Panc1 (cell line): ENCODE data around the gene LIX1L. TPM values are rescaled to one million over a fixed set of nuclear protein-coding genes. Genes with fewer than 3 reads are reported as not detected.

Experiments used
- ATAC-seq: fragments of 200-7000 bp; cut with Tn5 transposase; 2 replicates; pipeline ENCODE4 v1.9.1; 2020; ENCODE audit warnings: mild to moderate bottlenecking, moderate library complexity
- BruUV-seq: library from RNA; stranded (reverse); fragments of 400-500 nt; replicated peaks from 2 replicates; lab custom pipeline; 2021; lab: Mats Ljungman, UMichigan
- CTCF ChIA-PET: fragments of 300-600 bp; sonication (Branson Sonifier 250); formaldehyde crosslinking; loops from one replicate; lab custom pipeline; 2022; ENCODE audit warnings: antibody characterized with exemption; lab: Charles Lee
- POLR2A ChIA-PET: fragments of 300-600 bp; sonication (Branson Sonifier 250); formaldehyde crosslinking; loops from one replicate; lab custom pipeline; 2022; ENCODE audit warnings: antibody characterized with exemption; lab: Charles Lee
- DNase-seq: peaks from one replicate; pipeline ENCODE4 v3.0.0-alpha.2; 2010; ENCODE audit warnings: low read depth, low spot score
- H3K27ac ChIP-seq: 2 replicates; pipeline ENCODE4 v1.5.1; 2011; ENCODE audit warnings: mild to moderate bottlenecking, low read length, inconsistent platforms
- H3K27me3 ChIP-seq: fragments of 200-500 bp; sonication (Bioruptor generic); 2 replicates; pipeline ENCODE4 v1.6.0; 2014; ENCODE audit warnings: low read length, inconsistent platforms; ENCODE audit not compliant: control insufficient read depth, insufficient read depth
- H3K36me3 ChIP-seq: fragments of 200-500 bp; sonication (Bioruptor generic); 2 replicates; pipeline ENCODE4 v1.5.1; 2014; ENCODE audit warnings: inconsistent platforms, mild to moderate bottlenecking, low read length, moderate library complexity; ENCODE audit not compliant: control insufficient read depth, insufficient read depth
- H3K4me1 ChIP-seq: 2 replicates; pipeline ENCODE4 v1.5.1; 2011; ENCODE audit warnings: inconsistent platforms, mild to moderate bottlenecking, low read length, moderate library complexity; ENCODE audit not compliant: control insufficient read depth, insufficient read depth
- H3K4me3 ChIP-seq, 2 experiments: 2 replicates each; pipeline ENCODE4 v1.5.1; 2011 to 2012; ENCODE audit warnings: low read depth in 2 of 2, low read length in 2 of 2, mild to moderate bottlenecking in 2 of 2, inconsistent platforms in 1 of 2, moderate library complexity in 1 of 2
- H3K9me3 ChIP-seq: fragments of 200-500 bp; sonication (Bioruptor generic); 2 replicates; pipeline ENCODE4 v1.5.1; 2014; ENCODE audit warnings: low read depth, mild to moderate bottlenecking, inconsistent platforms, low read length, moderate library complexity; ENCODE audit not compliant: control insufficient read depth, insufficient read depth
- POLR2AphosphoS5 ChIP-seq: IDR thresholded peaks from 2 replicates; pipeline ENCODE4 v1.6.1; 2012; ENCODE audit warnings: mild to moderate bottlenecking, low read depth, low read length, moderate library complexity
- SIN3A ChIP-seq: IDR thresholded peaks from 2 replicates; pipeline ENCODE4 v1.6.1; 2012; ENCODE audit warnings: low read depth, mild to moderate bottlenecking, low read length, moderate library complexity, borderline replicate concordance; ENCODE audit not compliant: insufficient read depth
- TCF7L2 ChIP-seq: IDR thresholded peaks from 2 replicates; pipeline ENCODE4 v1.6.1; 2011; ENCODE audit warnings: mild to moderate bottlenecking, low read depth, low read length, inconsistent platforms
- in situ Hi-C: cut with HindIII; loops from 2 replicates; pipeline ENCODE4 v1.10.0; 2016; ENCODE audit warnings: low sequenced_read_pairs, low pct_unique_long_range_greater_than_20kb
- intact Hi-C: fragments of 100-400 bp; cut with micrococcal nuclease; formaldehyde crosslinking; loops from one replicate; pipeline ENCODE4 v1.10.0; 2022; ENCODE audit not compliant: unreplicated experiment
- total RNA-seq: library from RNA; stranded (reverse); gene quantifications from one replicate; pipeline ENCODE4 v1.2.1, GENCODE V29; 2021; ENCODE audit not compliant: unreplicated experiment
- TF ChIP-seq, protein P1 (sequence below): fragments of 450-650 bp; IDR thresholded peaks from 2 replicates; pipeline ENCODE4 v1.5.1; 2017; ENCODE audit warnings: mild to moderate bottlenecking
- TF ChIP-seq, protein P2 (sequence below), 2 experiments: IDR thresholded peaks; 2 replicates each; pipeline ENCODE4 v1.6.1; 2011 to 2012; ENCODE audit warnings: low read depth in 2 of 2, control low read depth in 1 of 2, low read length in 1 of 2, mild to moderate bottlenecking in 1 of 2, moderate library complexity in 1 of 2; ENCODE audit not compliant: insufficient read depth in 1 of 2

Gene LIX1L
- total RNA-seq, 1 experiment from 2014 or later, result 23.3 TPM

DNA sequence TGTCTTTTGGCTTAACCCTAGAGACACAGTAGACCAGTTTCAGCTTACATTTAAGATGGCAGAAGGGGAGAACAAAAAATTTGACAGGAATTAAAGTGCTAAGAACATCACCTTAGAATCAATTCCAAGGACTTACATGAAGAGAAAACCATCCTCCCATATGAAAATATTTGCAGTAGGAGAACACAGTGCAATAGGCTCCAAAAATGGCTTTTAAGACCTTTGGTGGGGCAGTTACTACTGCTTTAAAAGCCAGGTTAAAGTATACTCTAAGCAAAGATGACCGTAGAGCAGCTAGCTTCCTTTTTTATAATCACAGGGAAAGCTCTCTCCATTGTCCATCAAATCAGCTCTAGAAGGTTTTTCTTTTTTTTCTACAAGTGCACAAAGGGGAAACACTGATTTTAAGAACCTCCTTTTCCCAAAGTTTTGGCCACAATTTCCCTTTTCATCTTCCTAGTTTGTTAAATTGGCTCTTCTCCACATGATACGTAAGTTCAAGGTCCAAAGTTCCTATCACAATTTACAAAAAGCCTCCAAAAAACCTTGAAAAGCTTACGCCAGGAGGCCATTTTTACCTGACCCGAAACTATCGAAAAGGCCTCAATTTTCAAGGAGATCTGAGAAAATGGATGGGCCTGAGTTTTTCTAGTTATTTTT, 35.3 kb upstream of the LIX1L start:
- H3K4me3 ChIP-seq, result no peak overlapping the region
- in situ Hi-C loops, result no loop called here
- CTCF ChIA-PET, result no interaction called here

DNA sequence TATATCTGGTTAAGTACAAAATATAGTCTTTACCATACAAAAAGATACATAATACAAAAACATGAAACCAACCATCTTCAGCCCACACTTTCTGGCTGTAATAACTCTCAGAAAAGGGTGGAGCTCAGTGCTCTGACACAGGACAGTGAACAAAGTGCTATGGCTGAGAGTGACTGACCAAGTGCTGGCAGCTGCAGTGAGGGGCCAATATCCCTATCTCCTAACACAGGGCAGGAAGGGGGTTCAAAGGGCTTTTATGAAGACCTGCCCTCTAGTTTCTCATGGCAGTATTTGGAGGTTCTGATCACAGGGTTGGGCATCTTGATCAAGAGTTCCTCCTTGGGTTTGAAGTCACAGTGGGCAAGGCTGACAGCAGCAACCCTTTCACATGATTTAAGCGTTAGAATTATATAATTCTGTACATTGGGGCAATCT, 34.7 kb upstream of the LIX1L start:
- ChIA-PET CTCF (no interaction called here), POLR2A (no interaction called here)
- DNase-seq, result no peak
- no TSS peak for BruUV-seq
- Histone ChIP-seq H3K27me3 (no peaks in the 10 kb centered on the region; the same call in 1 of the 2 replicates), H3K4me3 (no peak overlapping the region), H3K36me3 (peaks cover 2% of the 10 kb centered on the region; the same call in 1 of the 2 replicates), H3K9me3 (no peaks in the 10 kb centered on the region), H3K4me1 (peaks cover 12% of the 10 kb centered on the region), H3K27ac (no peak overlapping the region)
- ATAC-seq, result no peak
- intact Hi-C loops, result no loop called here
- in situ Hi-C loops, result no loop called here
- TF ChIP-seq, protein P1, sequence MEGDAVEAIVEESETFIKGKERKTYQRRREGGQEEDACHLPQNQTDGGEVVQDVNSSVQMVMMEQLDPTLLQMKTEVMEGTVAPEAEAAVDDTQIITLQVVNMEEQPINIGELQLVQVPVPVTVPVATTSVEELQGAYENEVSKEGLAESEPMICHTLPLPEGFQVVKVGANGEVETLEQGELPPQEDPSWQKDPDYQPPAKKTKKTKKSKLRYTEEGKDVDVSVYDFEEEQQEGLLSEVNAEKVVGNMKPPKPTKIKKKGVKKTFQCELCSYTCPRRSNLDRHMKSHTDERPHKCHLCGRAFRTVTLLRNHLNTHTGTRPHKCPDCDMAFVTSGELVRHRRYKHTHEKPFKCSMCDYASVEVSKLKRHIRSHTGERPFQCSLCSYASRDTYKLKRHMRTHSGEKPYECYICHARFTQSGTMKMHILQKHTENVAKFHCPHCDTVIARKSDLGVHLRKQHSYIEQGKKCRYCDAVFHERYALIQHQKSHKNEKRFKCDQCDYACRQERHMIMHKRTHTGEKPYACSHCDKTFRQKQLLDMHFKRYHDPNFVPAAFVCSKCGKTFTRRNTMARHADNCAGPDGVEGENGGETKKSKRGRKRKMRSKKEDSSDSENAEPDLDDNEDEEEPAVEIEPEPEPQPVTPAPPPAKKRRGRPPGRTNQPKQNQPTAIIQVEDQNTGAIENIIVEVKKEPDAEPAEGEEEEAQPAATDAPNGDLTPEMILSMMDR, result no peak
- TF ChIP-seq, protein P2, sequence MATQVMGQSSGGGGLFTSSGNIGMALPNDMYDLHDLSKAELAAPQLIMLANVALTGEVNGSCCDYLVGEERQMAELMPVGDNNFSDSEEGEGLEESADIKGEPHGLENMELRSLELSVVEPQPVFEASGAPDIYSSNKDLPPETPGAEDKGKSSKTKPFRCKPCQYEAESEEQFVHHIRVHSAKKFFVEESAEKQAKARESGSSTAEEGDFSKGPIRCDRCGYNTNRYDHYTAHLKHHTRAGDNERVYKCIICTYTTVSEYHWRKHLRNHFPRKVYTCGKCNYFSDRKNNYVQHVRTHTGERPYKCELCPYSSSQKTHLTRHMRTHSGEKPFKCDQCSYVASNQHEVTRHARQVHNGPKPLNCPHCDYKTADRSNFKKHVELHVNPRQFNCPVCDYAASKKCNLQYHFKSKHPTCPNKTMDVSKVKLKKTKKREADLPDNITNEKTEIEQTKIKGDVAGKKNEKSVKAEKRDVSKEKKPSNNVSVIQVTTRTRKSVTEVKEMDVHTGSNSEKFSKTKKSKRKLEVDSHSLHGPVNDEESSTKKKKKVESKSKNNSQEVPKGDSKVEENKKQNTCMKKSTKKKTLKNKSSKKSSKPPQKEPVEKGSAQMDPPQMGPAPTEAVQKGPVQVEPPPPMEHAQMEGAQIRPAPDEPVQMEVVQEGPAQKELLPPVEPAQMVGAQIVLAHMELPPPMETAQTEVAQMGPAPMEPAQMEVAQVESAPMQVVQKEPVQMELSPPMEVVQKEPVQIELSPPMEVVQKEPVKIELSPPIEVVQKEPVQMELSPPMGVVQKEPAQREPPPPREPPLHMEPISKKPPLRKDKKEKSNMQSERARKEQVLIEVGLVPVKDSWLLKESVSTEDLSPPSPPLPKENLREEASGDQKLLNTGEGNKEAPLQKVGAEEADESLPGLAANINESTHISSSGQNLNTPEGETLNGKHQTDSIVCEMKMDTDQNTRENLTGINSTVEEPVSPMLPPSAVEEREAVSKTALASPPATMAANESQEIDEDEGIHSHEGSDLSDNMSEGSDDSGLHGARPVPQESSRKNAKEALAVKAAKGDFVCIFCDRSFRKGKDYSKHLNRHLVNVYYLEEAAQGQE (IDR thresholded peaks at IDR 0.05; ENCODE audit: insufficient read depth in 1 of 2, low read depth in 2 of 2, low read length in 1 of 2), result no peak
- no peak for TF ChIP-seq SIN3A
- TF ChIP-seq TCF7L2, result no peak
- no peak for TF ChIP-seq POLR2AphosphoS5

More for the DNA sequence above, 35.3 kb upstream of the LIX1L start:
- Histone ChIP-seq H3K4me1 (peaks cover 12% of the 10 kb centered on the region), H3K36me3 (peaks cover 2% of the 10 kb centered on the region; the same call in 1 of the 2 replicates), H3K27ac (no peak overlapping the region), H3K9me3 (no peaks in the 10 kb centered on the region), H3K27me3 (no peaks in the 10 kb centered on the region; the same call in 1 of the 2 replicates)
- ATAC-seq (no peak), DNase-seq (no peak)
- intact Hi-C loops, result no loop called here
- TF ChIP-seq POLR2AphosphoS5 (no peak), SIN3A (no peak), TCF7L2 (no peak)
- TF ChIP-seq, protein P1, result no peak
- POLR2A ChIA-PET, result no interaction called here
- BruUV-seq, result no TSS peak
